Endometrial microvascular endothelial cells (primary cell): Measurements from ENCODE around the gene POLL. TPM values are rescaled to one million over a fixed set of nuclear protein-coding genes. Genes with fewer than 3 reads are reported as not detected.

Experiments
- in situ Hi-C: cut with HindIII; loops from 2 replicates; pipeline ENCODE4 v1.10.0; 2017; ENCODE audit warnings: low sequenced_read_pairs, low pct_unique_long_range_greater_than_20kb; ENCODE audit errors: inconsistent ontology term
- total RNA-seq: library from RNA; depleted of rRNA; stranded (reverse); fragments of >200 nt; gene quantifications from one replicate; pipeline ENCODE4 v1.2.3, GENCODE V29; 2015; ENCODE audit errors: inconsistent ontology term

The POLL gene
- total RNA-seq, 1 donor from 2014 or later, result 27.0 TPM

- in situ Hi-C loops, result no loop called here
Measured at GRCh38 chr10:101565370-101565900, 22.6 kb downstream of the POLL start.

- in situ Hi-C loops, result no loop called here
Measured at GRCh38 chr10:101564490-101564991, 23.5 kb downstream of the POLL start.

- in situ Hi-C loops, result no loop called here
Measured at GRCh38 chr10:101563497-101564040, 24.5 kb downstream of the POLL start.

GRCh38 chr10:101563007-101563406 is 25.1 kb downstream of the POLL start:
- in situ Hi-C loops, result no loop called here

GRCh38 chr10:101562231-101562630 is 25.8 kb downstream of the POLL start:
- in situ Hi-C loops, result no loop called here

- in situ Hi-C loops, result no loop called here
Measured at GRCh38 chr10:101561068-101561915, 26.8 kb downstream of the POLL start.

- in situ Hi-C loops, result no loop called here
Measured at GRCh38 chr10:101560298-101561067, 27.6 kb downstream of the POLL start.

- in situ Hi-C loops, result no loop called here
Measured at GRCh38 chr10:101559596-101560297, 28.3 kb downstream of the POLL start.

- in situ Hi-C loops, result no loop called here
Measured at GRCh38 chr10:101558671-101559595, 29.1 kb downstream of the POLL start.

GRCh38 chr10:101558204-101558603 is 29.9 kb downstream of the POLL start:
- in situ Hi-C loops, result no loop called here

GRCh38 chr10:101557541-101557940 is 30.5 kb downstream of the POLL start:
- in situ Hi-C loops, result no loop called here

- in situ Hi-C loops, result no loop called here
Measured at GRCh38 chr10:101552442-101552841, 35.6 kb downstream of the POLL start.

- in situ Hi-C loops, result no loop called here
Measured at GRCh38 chr10:101550965-101551364, 37.1 kb downstream of the POLL start.

- in situ Hi-C loops, result no loop called here
Measured at GRCh38 chr10:101545898-101546297, 42.2 kb downstream of the POLL start.

- in situ Hi-C loops, result no loop called here
Measured at GRCh38 chr10:101538446-101538845, 49.6 kb downstream of the POLL start.

GRCh38 chr10:101536800-101537199 is 51.3 kb downstream of the POLL start:
- in situ Hi-C loops, result no loop called here

- in situ Hi-C loops, result no loop called here
Measured at GRCh38 chr10:101535949-101536348, 52.1 kb downstream of the POLL start.
